ENCODE results near the gene PACRG. TPM values are rescaled to one million over a fixed set of nuclear protein-coding genes. Genes with fewer than 3 reads are reported as not detected.

The PACRG gene
- total RNA-seq, 1 donor from 2014 or later: 0.20 TPM

DNA sequence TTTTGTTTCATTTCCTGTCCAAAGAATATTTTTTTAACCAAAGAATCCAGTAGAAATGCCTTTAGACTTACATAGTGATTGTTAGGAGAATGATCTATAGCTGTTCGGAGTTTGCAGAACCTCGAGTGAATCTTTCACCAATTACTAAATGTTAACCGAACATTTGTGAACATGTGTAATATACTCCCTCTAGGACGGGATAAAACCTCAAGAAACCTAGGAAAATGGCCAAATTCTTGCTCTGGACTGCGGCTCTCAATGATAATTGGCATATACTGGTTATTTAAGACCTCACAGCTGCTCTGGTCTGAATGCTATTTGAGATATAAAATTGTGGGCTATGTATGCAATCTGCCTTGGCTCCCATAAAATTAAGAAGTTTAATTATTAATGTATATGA, 137.1 kb downstream of the PACRG start:
- no peak for DNase-seq (ENCODE audit: low read depth in 2 of 2)

DNA sequence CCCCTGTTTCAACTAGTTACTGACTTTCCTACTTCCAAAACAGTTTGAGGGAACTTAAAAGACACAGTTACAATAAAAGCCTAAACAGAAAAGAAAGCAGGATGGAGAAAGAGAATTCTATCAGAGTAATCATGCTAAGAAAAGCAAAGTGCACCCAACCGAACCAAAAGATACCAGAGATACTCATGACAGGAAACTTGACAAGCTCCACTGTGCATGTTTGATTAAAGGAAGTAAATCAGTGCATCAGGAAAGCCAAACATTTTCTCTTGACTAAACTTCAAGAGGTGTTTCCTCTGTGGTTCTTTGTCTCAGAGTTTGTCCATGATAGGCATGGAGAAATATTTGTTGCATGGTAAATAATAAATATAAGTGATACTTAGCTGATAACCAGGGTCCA, 138.9 kb downstream of the PACRG start:
- DNase-seq (ENCODE audit: low read depth in 2 of 2): no peak

DNA sequence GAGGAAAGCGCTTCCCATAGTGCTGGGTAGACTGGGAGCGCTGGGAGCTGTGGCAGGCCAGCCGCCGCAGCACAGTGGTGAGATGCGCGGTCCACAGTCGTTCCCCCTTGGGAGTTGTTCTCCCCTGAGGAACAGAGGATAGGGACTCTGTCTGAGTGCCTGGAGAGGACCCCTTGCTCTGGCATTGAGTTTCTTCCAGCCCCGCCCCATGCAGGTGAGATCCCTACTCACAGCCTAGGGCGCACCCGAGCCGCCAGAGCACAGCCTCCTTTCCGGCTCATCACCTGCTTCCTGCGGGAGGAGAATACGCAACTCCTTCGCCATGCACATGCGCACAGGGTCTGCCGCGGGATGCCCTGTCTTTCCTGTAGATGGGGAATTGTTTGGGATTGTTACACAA, 140.6 kb downstream of the PACRG start:
- no peak for DNase-seq (ENCODE audit: low read depth in 2 of 2)

DNA sequence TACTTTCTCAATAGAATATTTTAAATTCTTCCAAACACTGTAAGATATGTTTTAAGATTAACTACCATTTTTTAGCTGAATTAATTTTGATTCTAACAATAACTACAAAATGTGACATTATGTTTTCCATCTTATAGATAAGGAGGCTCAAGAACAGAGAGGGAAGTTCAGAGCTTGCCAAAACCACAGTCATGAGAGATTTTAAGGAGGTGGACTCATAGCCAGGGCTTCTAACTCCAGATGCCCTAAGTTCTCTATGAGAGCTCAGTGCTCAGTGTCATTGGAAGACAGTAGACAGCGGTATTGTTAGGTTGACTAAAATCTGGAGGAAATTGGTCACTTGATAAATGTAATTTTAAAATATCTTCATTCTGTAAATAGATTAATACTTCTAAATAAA, 144.2 kb downstream of the PACRG start:
- no peak for DNase-seq (ENCODE audit: low read depth in 2 of 2)

DNA sequence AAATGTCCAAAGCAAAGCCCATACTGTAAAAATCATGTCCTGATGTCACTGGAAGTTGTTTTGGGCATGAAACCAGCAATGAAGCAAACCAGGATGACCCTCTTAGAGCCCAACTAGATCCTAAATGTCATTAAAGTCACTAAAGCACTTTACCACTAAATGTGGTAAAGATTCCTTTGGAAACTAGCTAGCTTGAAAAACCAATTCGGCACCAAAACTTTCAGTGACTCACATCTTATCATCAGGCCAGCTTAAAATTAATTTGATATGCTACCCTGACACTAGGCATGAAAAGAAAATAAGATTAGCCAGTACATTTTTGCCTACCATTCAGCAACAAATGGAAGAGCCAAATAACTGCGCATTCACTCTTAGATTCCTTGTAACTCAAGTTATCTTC, 145.8 kb downstream of the PACRG start:
- DNase-seq (ENCODE audit: low read depth in 2 of 2): no peak

DNA sequence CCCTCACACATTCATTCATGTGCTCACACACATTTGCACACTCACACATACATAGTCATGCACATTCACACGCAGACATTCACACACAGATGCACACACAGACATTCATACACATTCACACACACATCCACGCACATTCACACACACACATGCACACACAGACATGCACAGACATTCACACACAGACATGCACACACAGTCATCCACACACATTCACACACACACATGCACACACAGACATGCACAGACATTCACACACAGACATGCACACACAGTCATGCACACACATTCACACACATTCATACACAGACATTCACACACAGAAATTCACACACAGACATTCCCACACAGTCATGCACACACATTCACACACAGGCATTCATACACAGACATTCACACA, 147.3 kb downstream of the PACRG start:
- no peak for DNase-seq (ENCODE audit: low read depth in 2 of 2)

DNA sequence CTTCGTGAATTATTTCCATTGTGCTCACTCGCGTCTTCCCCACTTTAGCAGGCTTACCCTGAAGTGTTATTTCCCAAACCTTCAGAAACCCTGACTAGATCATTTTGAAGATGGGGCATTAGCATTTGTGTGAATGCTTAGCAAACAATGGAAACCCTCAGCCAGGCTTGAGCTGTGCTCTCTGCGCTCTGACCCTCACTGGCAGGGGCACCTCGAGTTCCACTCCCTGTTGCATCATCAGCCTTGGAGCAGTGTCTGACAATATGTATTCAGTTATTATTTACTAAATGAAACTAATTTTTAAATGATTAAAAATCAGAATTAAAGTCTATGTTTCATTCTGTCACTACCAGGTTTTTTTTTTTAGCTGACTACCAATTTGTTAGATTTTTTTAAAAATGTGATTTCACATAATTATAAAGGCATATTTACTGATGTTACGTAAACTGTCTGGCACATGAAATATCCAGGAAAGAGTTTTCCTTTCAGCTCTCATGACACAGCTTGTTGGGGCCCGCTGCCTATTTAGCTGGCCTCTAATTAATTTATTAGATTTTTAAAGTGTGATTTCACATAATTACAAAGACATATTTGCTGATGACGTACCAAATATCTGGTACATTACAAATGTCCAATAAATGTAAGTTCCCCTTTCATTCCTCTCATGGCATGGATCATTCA, 155.2 kb downstream of the PACRG start:
- no peak for DNase-seq (ENCODE audit: low read depth in 2 of 2)

DNA sequence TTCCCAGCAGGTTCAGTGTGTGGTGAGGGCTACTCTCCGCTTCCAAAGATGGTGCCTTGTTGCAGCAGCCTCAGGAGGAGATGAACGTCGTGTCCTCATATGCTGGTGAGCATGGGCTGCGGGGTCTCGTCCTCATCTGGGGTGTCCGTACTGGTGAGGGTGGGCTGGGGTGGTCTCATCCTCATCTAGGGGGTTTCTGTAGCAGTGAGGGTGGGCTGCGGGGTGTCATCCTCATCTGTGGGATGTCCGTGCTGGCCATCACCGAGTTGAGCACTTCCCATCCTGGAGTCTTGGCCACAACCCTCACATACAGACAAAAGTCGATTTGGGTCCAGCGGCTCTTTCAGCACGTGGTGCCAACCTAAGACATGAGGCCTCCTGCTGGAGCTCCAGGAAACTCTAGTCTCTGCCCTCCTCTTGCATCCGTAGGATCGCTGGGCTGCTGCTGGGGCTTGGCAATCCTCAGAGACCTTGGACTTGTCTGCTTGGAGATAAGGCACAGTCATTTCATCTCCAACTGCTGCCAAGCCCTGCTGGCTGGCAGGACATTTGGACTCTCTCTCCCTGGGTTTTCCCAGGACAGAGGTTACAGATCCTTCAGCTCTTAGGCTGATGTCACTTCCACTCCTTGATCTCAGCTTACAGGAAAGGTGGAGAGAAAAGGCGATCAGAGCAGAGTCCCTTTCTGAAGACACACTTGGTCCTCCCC, 160.4 kb downstream of the PACRG start:
- DNase-seq (ENCODE audit: low read depth in 2 of 2): no peak

DNA sequence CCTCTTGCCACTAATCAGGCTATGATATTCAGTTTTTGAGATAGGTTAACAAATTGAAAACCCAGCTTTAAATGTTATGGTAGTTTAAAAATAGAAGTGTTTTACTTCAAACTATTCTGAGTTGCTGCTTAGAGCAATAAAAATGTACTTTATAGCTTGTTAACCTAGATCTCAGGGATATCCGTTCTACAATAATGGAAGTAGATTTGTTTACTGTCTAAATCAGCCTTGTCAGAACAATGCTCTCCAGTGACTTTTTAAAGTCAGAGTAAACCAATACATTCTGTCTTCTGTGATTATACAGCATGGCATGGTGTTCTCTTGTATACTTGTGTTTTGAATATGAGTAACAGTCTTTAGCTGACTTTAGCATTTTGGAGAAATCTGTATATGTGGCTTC, 161.5 kb downstream of the PACRG start:
- no peak for DNase-seq (ENCODE audit: low read depth in 2 of 2)

DNA sequence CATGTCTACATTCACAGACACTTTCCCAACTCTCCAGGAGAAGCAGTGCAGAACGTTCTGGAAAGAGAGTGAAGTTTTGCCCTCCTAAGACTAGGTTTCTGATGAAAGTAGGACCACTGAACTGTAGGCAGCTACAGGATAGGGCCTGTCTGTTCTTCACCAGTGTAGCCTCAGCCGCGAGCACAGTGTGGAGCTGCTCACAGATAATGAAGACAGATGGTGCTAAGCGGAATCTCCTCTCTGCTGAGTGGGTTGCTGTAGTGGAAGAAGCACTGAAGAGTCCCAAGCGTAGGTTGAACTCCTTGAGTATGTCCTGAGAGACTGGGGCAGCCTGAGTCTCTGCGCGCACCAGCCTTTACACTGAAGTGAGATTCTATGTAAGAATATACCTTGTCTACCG, 170.2 kb downstream of the PACRG start:
- no peak for DNase-seq (ENCODE audit: low read depth in 2 of 2)

DNA sequence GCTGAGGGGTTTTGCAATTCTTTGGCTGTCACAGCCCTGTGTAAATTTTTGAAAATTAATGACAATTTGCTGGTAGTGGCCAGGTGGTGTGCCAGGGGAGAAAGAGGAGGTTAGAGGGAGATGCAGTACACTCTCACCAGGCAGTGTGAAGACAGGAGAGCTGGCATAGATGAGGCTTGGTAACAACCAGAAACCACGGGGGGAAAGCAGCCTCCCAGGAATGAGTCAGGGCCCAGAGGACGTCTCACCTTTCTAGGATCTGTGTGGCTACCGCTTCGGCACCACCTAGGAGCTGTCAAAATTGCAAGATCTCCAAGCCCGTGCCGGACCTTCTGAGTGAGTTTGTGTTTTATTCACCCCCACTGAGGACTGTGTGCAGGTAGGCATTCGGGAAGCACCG, 171.4 kb downstream of the PACRG start:
- no peak for DNase-seq (ENCODE audit: low read depth in 2 of 2)

DNA sequence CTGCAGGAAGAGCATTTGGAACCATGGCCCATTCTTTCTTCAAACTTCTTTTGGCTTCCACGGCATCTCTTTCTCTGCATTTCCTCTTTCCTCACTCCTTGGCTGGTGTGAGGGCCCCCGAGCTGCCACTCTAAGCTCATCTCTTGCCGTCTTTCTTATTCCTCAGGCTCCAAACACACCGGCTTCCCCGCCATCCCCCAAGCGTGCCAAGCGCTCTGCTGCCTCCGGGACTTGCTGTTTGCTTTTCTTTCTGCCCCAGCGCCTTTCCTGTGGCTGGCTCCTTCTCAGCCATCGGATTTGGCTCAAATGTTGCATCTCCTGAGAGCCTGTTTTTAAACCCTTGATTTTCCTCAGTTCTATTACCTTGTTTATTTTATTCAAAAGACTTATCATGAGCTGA, 172.7 kb downstream of the PACRG start:
- no peak for DNase-seq (ENCODE audit: low read depth in 2 of 2)

DNA sequence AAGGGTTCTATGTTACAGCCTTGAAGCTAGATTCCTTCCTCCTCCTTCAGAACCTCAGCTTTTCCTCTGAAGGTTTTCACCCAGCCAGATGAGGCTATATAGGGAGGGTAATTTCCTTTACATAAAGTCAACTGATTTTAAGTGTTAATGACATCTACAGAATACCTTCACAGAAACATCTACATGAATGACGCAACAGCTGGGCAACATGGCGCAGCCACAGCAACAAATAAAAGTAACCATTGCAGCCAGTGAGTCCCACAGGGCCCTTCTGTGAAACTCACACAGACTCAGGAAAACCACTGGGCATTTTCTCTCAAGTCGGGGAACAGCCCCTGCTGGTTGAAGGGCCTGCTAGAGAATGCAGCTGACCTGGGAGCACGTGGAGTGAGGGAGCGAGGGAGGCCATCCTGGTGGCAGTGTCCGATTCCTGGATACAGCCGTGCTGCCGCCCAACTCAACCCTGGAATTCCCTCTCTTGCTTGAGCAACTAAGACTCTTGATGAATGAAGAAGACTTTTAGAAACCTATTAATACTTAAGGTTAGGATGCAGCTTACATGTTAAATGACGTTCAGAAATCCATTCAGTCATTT, 176.4 kb downstream of the PACRG start:
- DNase-seq (ENCODE audit: low read depth in 2 of 2): no peak

DNA sequence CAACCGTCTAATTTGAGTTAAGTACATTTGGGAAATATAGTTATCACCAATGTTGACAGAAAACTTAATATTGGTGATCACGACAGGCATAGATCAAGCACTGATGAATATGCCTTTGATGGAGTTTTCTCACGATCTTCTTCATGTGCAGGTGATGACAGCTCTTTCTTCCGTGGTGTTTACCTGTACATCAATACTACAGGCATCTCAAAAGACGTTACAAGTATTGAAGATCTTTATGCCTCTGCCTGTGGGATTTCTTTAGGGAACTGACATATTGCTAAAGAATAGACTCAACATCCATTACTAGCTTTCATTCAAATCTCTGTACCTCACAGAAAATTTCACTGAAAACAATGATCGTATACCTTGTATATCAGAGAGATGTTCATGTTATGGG, 178.7 kb downstream of the PACRG start:
- no peak for DNase-seq (ENCODE audit: low read depth in 2 of 2)

DNA sequence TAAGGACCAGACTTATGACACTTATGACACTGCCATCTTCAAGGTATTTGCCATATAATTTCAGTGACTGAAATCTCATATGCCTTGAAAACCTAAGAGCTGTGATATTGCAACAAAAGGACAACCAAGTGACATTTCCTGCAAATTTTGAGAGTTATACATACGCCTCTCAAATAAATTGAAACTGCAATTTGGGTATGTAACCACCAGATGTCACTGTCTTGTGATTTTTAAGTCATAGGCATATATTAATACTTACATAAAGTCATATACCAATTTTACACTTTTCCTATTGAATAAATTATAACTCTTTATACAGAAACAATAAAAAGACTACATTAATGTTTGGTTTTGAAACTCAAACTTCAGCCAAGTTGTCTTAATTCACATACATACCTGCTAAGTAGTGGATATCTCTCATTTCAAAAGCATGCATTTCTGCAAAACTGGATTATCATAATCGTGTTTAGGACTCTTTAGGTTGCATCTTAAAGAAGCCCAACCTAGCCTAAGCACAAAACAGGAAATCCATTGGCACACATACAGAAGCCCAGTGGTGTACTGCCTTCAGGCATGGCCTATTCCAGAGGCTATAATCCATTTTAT, 180.2 kb downstream of the PACRG start:
- DNase-seq (ENCODE audit: low read depth in 2 of 2): peak; percentile 31 to 44

DNA sequence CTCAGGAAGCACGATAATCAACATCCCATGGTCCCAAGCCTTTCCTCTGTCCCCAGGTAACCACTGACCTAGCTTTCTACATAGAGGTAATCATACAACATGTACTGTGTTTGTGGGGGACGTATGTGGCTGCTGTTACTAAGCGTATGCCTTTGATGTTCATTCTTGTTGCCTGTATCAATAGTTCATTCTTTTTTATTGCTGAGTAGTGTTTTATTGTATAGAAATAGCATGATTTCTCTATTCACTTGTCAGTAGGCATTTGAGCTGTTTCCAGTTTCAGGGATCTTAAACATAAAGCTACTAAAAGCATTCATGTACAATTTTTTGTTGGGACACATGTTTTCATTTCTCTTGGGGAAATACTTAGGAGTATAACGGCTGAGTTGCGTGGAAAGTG, 185.4 kb downstream of the PACRG start:
- no peak for DNase-seq (ENCODE audit: low read depth in 2 of 2)

DNA sequence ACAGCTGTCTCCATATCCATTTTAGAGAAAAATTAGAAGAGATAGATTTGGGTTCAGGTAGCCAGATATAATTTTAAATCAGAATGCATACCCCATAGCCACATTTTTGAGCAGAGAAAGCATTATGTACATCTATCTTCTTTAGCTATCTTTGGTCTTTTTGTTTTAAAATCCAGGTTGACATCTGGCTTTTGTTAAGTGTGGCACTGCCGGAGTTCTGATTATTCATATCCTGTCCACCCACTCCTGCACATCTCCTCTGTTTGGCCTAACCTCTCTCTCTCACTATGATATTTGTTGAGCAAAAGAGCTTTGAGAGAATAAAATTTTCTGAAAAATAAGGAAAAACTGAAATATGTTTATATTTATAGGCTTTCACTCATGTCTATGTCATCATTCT, 189.7 kb downstream of the PACRG start:
- DNase-seq (ENCODE audit: low read depth in 2 of 2): no peak

DNA sequence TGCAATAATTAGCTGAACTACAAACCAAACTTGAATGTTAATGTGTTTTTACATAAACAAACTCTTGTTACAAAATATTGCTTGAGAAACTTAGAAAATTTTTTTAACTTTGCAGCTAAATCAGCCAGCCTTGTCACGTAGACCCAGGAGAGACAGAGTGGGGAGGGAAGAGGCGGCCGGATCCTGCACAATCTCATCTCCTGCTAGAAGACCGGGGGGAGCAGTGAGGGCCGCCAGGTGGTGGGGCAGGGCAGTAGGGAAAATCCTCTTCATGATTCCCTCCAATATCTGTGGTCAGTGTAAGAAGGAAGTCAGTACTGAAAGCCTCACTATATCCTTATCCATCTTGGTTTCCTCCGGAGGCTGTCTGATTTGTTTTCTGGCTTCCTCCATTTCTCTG, 193.3 kb downstream of the PACRG start:
- DNase-seq (ENCODE audit: low read depth in 2 of 2): no peak

DNA sequence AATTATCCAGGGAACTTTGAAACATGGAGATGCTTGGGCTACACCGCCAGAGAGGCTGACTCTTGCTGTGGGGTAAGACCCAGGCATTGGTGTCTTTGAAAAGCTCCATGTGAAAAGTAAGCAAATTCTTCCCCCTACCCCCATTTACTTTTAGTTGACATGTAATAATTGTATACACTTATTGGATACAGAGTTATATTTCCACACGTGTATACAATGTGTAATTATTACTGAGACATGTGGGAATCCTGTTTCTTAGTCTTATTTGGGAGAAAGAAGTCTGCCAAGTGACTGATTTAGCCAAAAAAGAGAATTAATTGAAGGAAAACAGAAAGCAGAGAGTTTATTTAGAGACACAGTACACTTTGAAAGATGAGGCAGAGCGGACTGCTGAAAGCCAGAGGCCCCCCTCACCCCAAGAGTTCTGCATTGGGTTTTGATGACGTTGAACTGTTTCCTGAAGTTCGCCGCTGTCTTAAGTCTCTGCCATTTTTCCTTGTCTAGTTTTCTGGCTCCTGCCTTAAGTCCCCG, 193.8 kb downstream of the PACRG start:
- no peak for DNase-seq (ENCODE audit: low read depth in 2 of 2)

DNA sequence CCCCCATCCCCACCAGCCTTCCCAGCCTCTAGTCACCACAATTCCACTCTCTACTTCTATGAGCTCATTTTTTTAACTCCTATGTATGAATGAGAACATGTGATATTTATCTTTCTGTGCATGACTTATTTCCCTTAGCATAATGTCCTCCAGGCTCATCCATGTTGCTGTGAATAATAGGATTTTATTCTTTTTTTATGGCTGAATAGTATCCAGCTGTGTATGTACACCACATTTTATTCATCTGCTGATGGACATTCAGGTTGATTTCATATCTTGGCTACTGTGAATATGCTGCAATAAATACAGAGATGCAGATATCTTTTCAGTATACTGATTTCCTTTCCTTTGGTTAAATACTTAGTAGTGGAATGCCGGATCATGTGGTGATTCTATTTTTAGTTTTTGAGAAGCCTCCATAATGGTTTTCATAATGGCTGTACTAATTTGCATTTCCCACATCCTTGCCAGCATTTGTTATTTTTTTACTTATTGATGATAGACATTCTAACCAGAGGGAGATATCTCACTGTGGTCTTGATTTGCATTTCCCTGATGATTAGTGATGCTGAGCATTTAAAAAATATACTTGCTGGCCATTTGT, 194.9 kb downstream of the PACRG start:
- DNase-seq (ENCODE audit: low read depth in 2 of 2): no peak

DNA sequence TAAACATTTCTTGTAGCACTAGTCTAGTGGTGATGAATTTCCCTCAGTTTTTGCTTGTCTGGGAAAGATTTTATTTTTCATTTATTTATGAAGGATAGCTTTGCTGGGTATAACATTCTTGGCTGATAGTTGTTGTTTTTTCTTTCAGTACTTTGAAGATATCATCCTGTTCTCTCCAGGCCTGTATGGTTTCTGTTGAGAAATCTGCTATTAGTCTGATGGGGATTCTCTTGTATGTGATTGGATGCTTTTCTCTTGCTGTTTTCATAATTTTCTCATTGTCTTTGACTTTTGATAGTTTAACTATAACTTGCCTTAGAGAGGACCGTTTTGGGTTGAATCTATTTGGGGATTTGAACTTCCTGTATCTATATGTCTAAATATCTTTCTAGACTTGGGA, 207.1 kb downstream of the PACRG start:
- no peak for DNase-seq (ENCODE audit: low read depth in 2 of 2)

DNA sequence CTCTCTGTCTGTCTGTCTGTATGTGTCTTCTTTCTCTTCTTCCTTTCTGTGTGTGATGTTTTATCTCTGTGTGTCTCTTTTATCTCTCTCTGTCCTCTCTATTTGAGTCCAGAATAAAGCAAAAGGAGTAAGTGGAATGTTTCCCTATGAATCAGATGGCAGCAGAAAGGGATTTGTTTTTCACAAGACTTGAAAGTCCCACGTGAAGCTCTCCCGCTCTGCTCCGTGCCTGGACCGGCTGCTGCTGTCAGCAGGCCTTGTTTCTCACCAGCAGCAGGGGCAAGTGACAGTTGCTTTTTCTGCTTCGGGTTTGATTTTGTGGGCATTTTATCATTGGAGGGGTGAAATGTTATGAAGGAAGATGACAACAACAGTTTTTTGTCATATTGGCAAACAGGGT, 212.7 kb downstream of the PACRG start:
- no peak for DNase-seq (ENCODE audit: low read depth in 2 of 2)

All from lung microvascular endothelial cell (primary cell).